B cell (primary cell): ENCODE measurements around the gene CEACAM19.

Experiments
- EZH2 ChIP-seq: IDR thresholded peaks from 2 replicates; pipeline ENCODE4 v1.6.1; 2012; ENCODE audit warnings: borderline replicate concordance, low read depth, mild to moderate bottlenecking, moderate library complexity, low read length; ENCODE audit not compliant: insufficient read depth, poor library complexity, severe bottlenecking
- TF ChIP-seq, protein P1 (sequence below): fragments of 200-600 bp; IDR thresholded peaks from one replicate; pipeline ENCODE4 v1.8.0; 2022; ENCODE audit warnings: antibody characterized with exemption, mild to moderate bottlenecking

DNA sequence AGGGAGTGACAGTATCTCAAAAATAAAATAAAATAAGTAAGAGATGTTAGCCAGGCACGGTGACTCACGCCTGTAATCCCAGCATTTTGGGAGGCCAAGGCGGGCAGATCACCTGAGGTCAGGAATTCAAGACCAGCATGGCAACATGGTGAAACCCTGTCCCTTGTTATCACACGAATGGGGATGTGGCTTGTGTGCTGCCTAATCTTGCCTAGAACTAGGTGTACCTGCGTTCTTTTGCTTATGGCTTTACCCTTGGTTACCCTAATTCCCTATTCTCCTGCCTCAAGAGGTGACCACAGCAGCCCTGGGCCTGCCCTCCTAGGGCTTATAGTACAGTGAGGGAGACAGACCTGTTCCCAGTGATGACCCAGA lies 33.9 kb upstream of the CEACAM19 start:
- TF ChIP-seq, protein P1, sequence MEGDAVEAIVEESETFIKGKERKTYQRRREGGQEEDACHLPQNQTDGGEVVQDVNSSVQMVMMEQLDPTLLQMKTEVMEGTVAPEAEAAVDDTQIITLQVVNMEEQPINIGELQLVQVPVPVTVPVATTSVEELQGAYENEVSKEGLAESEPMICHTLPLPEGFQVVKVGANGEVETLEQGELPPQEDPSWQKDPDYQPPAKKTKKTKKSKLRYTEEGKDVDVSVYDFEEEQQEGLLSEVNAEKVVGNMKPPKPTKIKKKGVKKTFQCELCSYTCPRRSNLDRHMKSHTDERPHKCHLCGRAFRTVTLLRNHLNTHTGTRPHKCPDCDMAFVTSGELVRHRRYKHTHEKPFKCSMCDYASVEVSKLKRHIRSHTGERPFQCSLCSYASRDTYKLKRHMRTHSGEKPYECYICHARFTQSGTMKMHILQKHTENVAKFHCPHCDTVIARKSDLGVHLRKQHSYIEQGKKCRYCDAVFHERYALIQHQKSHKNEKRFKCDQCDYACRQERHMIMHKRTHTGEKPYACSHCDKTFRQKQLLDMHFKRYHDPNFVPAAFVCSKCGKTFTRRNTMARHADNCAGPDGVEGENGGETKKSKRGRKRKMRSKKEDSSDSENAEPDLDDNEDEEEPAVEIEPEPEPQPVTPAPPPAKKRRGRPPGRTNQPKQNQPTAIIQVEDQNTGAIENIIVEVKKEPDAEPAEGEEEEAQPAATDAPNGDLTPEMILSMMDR, result no peak
- TF ChIP-seq EZH2, result no peak
